HL-60/S4 treated with phorbol 12-myristate 13-acetate at 8.2 ng/mL for 4 days and 3 days (cell line): Measurements from ENCODE around the gene LRRC55.

ENCODE experiments used
- in situ Hi-C: fragments of 300-500 bp; cut with MboI; formaldehyde crosslinking; loops from 2 replicates; pipeline ENCODE4 v1.15.0; 2022; ENCODE audit warnings: low sequenced_read_pairs

Gene LRRC55

DNA sequence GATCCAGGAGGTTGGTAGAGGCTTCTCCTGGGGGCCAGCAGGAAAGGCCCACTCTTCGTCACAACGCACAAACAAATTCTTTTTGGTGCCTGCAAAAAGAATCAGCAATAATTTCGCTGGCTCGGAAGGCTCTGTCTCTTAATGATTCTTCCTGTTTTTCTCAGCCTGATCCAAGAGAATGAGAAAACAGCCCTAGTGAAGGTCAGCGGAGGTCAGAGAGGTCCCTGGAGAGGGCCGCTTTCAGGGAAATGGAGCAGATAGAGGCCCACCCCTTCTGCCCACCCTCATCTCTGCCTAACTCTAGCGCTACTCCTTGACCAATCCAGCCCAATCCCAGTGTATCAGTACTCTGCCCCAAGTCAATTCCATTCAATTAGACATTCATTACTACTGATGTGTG is 19.2 kb downstream of the LRRC55 start:
- in situ Hi-C loops = no loop called here

DNA sequence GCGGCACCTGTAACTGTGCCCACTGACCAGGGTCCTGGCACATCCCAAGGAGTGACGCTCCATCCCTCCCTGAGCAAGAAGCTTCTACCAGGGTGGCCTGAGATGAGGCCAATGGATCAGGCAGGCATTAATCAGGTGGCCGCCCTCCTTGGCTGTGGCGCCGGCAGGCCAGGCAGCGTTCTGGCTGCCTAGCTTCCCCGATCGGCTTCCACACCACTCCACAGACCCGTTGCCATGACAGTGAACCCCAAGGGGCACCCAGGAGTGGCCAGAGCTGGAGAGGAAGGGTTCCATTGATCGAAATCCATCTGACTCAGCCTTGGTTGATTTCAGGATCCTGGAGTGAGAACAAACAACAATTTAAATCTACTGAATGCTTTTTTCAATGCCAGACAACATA is 20.5 kb downstream of the LRRC55 start:
- in situ Hi-C loops = no loop called here

DNA sequence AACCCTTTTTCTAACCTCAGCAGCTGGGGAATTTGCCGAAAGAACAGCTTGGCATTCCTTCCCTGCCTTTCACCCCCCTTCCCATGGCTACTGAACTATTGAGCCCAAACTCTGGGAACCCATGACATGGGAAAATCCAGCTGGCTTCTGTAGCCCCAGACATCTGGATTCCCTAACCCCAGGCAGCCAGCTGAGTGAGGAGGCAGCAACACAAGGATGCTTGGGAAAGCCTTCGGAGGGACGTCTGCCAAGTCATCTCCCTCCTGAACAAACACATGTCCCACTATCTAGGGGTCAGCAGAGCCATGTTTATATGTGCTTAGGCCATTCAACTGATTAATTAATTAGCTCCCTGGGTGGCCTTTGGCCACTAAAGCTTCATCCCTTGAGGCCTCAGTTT is 21.6 kb downstream of the LRRC55 start:
- in situ Hi-C loops = no loop called here

GRCh38 chr11:57203882-57204480 is 22.2 kb downstream of the LRRC55 start:
- in situ Hi-C loops = no loop called here

DNA sequence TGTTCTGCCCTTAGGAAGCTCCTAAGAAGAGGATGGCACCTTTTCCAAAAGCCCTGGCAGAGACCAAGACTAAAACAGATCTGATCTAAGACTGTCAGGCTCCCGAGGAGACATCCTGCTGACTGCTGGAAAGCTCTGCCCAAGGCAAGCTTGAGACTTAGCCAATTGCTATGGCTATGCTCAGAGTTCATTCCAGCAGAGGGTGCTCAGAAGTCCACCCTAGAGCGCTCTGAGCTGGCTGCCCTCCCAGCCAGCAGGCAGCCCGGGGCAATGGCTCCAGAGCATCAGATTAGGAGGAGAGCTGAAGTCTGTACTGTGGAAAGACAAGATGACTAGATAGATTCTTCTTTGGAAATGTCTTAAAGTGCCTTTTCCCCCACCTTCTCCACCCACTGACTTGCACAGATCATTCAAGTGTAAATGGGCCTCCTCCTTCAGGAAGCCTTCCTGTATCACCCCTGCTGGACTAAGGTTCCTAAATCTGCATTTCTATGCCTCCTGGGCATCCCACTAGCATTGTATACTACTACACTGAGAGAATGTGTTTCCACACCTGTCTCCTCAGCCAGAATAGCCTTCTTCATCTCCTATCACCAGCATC is 23.4 kb downstream of the LRRC55 start:
- in situ Hi-C loops = no loop called here

DNA sequence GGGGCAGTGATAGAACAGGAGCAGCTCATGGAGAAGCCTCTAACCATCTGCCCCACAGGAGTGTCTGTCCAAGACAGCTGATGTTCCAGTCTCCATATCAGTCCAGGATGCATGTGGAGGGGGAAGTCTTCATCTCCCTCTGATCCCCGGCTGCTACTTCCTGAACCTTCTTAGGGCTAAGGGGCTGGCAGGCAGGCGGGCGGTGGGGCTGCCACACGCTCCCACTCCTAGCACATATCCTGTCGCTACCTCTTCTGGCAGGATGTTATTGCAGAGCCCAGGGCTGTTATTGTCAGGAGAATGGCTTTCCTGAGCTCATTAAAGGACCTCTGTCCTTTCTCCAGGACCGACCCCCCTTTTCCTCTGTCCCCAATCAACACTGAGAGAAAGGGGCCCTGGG is 25.4 kb downstream of the LRRC55 start:
- in situ Hi-C loops = no loop called here

- in situ Hi-C loops = no loop called here
Measured at GRCh38 chr11:57210781-57211180, 29.0 kb downstream of the LRRC55 start.

GRCh38 chr11:57213342-57214097 is 31.8 kb downstream of the LRRC55 start:
- in situ Hi-C loops = no loop called here

DNA sequence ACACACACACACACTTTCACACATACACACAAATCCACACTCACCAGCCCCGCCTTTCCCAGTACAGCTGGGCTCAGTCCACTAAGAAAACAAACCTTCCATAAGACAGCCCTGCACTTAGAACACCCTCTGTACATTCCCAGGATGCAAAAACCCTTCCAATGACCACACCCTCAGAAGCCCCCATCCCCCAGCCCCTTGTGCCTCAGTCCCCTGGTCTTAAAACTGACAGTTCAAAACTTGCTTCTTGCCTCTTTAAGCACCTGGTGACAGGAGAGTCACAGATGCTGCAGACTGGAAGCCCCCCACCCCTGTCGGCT is 32.3 kb downstream of the LRRC55 start:
- in situ Hi-C loops = no loop called here

DNA sequence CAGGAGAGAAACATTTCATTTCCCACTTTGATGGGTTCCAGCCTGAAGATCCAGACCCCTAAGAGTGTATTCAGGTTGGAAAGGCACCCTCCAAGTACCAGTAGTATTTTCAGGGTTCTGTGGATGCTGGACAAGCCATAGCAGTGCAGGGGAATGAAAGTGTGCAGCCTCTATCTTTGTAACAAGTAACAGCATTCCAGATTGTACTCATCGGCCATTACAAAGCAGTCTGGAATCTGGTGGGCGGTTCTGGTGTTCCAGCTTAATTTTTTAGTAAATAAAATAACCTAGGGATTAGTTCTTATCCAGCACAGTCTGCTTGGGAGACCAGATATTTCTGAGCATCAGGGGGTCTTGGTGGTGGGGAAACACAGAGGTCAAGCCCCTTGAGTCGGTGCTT is 32.7 kb downstream of the LRRC55 start:
- in situ Hi-C loops = no loop called here

- in situ Hi-C loops = no loop called here
Measured at GRCh38 chr11:57216463-57216862, 34.7 kb downstream of the LRRC55 start.

DNA sequence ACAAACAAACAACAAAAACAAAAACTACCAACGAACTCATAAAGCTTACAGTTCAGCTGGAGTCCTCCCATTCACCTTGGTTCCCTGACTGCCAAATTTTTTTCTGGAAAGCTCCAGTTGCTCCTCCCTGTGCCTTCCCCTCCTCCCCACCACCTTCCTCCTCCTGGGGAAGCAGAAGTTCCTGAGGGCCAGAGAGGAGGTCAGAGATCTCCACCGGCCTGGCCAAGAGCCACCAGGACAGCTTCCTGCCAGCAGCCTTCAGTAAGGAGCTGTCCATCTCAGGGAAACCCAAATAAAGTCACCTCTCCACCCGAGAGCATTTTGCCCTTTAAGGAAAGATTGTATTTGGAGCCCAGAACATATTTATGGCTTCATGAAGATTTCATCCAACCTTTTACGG is 35.3 kb downstream of the LRRC55 start:
- in situ Hi-C loops = no loop called here

DNA sequence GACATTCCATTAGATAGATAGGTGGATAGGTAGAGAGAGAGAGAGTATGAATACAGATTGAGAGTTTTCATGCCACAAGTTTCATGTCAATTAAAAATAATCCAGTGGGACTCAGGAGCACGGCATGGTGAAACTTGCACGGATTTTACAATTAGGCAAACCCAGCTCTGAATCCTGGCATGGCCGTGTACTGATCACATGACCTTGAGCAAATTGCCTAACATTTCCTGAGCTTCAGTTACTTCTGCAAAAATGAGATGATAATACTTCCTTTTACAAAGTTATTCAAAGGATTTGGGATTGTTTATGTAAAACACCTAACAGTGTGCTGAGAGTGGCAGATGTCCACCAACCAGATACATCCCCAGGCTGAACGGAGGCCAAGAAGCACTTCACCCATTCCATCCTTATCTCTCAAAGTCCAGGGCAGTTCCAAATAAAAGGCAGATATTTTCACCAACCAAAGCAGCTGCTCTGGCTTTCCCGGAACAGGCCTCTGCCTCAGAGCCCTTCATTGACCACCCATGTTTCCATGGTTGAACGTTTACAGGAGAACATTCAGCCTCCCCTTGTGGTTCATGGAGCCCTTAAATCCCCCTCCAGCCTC is 37.4 kb downstream of the LRRC55 start:
- in situ Hi-C loops = no loop called here

DNA sequence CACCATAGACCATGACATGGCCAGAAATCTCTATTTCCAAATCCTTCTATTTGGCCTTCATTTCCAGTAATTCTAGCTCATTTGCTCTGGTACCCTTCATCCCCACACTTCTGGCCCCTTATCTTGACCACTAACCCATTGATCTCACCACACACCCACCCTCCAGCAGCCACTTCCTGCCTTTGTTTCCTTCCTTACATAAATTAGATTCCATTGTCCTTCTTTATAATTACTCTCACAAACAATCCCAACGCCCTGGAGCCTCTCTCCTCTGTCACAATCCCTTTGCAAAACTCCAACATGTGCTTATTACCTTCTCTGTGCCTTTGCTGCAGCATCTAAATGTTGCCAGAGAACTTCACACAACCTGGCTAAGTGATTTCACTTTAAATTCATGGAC is 40.5 kb downstream of the LRRC55 start:
- in situ Hi-C loops = no loop called here

DNA sequence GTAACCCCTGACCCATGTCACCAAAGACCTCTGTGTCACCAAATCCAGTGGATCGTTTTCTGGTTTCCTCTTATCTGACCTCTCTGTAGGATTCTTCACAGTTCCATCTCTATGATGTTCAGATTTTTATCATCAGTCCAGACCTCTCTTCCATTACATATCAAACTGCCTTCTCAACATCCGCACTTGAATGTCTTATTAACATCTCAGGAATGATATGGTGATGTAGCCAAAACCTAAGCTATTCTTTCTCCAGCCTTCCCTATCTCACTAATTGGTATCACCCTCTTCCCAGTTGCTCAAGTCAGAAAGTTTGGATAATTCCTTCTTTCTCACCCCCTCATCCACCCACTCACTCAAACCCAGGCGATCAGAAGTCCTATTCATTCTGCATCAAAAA is 41.8 kb downstream of the LRRC55 start:
- in situ Hi-C loops = no loop called here

DNA sequence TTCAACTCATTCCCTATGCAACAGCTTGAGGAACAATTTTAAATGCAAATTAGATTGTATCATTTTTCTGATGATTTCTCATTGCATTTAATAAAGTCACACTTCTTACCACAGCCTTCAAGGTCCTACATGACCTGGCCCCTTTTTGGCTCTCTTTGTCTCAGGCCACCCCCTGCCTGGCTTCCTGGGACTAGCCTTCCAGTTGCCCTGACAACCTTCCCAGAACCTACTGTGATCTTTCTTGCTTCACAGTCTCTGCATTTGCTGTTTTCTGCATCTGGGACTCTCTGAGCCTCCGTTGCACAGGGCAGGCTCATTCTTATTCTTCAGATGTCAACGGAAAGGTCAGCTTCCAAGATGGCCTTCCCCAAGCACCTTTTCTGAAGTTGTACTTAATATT is 42.4 kb downstream of the LRRC55 start:
- in situ Hi-C loops = no loop called here

GRCh38 chr11:57224537-57224936 is 42.8 kb downstream of the LRRC55 start:
- in situ Hi-C loops = no loop called here

DNA sequence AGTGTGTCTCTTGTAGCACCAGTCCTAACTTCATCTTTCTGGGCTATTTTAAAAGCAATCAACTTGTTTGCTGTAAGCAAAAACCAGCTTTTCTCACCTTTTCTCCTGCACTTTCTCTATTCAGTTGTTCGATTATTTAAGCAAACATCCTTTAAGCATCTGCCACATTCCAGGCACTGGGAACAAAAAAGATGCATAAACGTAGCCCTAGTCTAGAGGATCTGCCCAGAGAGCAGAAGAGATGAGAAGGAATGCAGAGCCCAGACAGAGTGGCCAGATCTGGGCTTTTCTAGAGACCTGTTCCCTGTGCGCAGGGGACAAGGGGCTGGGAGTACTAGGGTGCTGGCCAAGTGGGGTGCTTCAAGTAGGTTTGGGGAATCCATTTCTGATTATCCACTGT is 46.8 kb downstream of the LRRC55 start:
- in situ Hi-C loops = no loop called here

DNA sequence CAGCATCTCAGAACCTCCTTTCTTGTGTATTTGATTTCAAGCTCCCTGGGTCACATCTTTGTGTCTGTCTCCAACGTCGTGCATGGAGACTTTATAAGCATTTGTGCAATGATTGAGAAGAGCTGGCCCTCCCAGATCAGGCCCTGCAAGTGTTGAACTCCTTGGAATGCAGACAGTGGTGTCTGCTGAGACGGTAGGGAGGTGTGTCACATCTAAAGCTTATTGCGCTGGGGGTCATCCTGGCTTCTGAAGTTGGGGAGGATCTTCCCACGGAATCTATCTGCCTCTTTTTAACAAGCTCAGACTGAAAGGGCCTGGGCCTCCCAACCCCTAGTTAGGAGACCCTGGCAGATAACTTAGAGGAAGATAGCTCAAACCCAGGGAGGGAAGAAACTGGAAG is 48.6 kb downstream of the LRRC55 start:
- in situ Hi-C loops = no loop called here

DNA sequence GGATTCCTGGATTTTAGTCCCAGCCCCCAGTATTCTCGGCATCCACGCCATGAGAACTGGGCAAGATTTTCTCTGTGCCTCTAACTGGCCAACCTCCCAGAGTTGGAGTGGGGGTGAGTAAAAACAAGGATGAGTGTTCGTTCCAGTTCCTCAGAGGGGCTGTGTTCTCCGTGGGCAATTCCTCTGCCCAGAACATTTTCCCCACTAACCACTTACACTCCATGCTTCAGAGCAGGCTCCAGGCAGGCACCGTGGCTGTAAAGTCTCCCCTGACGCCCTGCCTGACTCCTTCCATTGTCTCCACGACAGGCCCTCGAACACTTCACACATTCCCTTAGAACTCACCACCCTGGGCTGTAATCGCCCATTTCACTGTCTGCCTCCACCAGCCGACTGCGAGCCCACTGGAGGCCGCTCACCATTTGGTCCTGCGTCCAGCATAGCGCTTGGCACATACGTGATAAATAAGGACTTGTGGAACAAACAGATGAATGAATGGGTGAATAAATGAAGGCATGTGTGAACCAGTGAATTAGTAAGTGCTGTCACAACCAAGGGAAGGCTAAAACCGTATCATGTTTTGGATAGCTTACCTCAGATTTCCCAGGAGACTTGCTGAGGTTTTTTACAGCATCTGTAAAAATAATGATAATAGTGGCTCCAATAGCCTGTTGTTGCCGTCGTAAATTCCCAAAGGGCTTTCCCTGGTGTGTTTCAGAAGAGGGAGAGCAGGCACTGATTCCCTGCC is 49.2 kb downstream of the LRRC55 start:
- in situ Hi-C loops = no loop called here

- in situ Hi-C loops = no loop called here
Measured at GRCh38 chr11:57231539-57232253, 49.9 kb downstream of the LRRC55 start.
